NCI-H2227 treated with DMSO at 0.1 percent for 48 hours (cell line): ENCODE data around the gene TBC1D16.
A peak's percentile ranks its signal among the peaks of the same experiment; 100 is the strongest.
"Not testable (repeated sequence)": the region's sequence is repeated elsewhere in the genome, so short reads cannot be mapped to it uniquely, and the experiment has no call there.

Experiments
- DNase-seq: peaks from one replicate; lab custom pipeline; 2025; lab: John Stamatoyannopoulos, UW

The TBC1D16 gene

GRCh38 chr17:80005360-80006338 is 30.0 kb downstream of the TBC1D16 start:
- peak; percentile 6 for DNase-seq

DNA sequence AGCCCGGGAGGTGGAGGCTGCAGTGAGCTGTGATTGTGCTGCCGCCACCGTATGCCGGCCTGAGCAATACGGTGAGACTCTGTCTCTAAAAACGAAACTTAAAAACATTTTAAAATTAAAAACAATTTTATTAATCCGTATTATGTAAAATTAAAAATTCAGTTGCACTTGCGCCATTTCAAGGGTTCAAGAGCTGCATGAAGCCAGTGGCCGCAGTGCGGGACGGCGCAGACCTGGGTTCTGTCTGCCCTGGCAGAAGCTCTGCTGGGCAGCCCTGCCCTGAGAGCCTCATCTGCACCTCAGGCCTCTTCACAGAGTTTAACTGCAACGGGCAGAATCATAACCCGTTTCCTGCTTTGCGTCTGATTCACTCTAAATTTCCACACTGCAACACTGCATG is 31.7 kb downstream of the TBC1D16 start:
- no peak for DNase-seq

DNA sequence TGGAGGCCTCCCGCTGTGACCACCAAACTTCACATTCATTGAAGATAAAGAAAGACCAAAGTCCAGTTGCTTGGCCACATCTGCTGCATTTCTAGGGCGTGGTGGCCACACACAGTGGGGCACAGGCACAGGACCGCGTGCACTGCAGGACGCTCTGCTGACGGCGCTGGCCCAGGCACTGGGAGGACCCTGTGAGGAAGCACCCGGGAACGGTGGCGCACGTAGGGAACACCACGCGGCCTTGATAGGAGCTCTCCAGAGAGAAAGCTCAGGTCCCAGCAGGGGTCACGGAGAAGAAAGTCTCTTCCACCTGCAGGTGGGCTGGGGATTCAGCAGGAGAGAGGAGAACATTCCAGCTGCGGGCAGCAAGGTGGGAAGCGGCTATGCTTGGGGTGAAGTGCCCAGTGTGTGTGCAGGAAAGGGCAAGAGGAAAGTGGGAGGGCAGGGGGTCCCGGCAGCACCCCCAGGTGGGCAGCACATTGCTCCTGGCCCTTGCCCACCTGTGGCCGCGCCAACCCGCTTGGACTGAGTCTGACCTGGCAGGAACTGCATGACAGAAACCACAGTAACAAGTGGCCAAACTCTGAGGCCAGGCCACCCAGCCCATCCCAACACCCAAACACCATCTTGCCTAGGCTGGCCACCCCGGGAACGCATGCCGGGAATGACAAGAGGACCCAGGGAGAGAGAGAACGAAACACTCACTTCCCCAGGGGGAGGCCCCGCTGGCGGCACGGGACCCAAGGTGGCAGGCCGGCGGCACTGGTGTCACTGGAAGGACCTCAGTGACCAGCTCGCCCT is 32.8 kb downstream of the TBC1D16 start:
- no peak for DNase-seq

DNA sequence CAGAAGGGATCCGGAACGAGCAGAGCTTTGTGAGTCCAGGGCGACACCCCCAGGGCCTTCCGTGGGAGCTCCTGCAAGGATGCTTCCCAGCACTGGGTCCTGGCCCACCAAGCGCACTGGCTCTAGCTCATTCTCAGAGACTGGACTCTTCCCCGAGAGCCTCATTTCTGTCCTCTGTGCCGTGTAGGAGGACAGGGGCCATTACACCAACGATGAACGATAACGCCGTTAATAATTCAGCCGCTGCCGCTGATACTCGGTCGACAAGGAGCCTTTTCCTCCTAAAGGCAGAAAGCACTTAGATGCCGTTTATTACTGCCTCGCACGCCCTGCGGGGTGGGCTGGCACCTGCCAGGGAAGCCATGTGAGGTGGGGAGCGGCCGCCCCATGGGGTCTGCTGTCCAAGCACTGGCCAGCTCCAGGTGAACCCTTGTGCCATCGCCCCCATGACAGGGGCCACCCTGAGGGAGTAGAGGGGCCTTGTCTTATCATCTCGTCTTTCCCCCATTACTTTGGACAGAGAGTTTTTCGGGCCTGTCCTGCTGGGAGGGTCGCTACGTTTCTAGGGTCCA is 33.5 kb downstream of the TBC1D16 start:
- no peak for DNase-seq

GRCh38 chr17:80000981-80001775 is 34.5 kb downstream of the TBC1D16 start:
- DNase-seq: no peak

DNA sequence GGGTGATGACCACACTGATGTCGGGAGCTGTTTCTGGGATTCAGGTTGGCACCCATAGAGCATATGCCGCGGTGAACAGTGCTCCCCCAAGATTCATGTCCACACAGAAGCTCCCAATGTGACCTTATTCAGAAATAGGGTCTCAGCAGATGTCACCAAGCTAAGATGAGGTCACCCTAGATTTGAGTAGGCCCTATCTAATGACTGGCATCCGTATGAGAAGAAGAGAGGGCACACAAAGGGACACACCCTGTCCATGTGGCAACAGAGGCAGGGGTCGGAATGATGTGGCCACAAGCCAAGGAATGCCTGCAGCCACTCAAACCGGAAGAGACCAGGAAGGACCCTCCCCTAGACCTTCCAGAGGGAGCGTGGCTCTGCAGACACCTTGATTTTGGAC is 35.5 kb downstream of the TBC1D16 start:
- DNase-seq: no peak

DNA sequence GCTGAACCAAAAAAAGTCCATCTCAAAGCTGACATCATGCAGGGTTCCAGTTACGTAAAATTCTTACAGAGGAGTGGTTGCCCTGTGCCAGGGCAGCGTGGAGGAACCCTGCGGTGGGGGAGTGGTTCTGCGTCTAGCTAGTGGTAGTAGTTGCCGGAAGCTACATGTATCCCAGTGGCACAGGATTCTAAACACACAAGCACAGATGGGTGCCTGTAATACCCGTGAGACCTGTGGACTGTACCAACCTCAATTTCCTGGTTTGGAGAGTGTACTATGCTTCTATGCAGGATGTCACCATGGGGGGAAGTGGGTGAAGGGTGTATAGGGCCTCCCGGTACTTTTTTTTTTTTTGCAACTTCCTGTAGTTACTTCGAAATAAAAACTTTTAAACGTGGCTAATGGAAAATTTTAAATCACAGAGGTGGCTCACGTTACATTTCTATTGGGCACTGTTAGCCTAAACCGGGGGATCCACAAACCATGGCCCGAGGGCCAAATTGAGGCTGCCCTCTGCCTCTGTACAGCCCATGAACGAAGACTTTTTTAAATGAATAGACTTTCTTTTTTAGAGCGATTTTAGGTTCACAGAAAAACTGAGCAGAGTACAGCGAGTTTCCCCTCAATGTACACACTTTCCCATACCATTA is 38.5 kb downstream of the TBC1D16 start:
- no peak for DNase-seq

- DNase-seq: no peak
Measured at GRCh38 chr17:79996291-79996690, 39.4 kb downstream of the TBC1D16 start.

DNA sequence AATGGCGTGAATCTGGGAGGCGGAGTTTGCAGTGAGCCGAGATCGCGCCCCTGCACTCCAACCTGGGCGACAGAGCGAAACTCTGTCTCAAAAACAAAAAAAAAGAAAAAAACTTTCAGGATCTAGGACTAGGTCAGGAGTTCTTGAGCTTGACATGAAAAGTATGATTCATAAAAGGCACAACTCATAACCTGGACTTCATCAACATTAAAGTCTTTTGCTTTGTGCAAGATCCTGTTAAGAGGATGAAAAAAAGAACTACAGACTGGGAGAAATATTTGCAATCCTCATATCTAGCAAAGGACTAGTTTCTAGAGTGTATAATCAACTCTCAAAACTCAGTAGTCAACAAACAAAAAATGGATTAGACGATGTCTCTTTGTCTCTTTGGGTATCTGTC is 40.0 kb downstream of the TBC1D16 start:
- DNase-seq: no peak

- DNase-seq: no peak
Measured at GRCh38 chr17:79994602-79995001, 41.1 kb downstream of the TBC1D16 start.

DNA sequence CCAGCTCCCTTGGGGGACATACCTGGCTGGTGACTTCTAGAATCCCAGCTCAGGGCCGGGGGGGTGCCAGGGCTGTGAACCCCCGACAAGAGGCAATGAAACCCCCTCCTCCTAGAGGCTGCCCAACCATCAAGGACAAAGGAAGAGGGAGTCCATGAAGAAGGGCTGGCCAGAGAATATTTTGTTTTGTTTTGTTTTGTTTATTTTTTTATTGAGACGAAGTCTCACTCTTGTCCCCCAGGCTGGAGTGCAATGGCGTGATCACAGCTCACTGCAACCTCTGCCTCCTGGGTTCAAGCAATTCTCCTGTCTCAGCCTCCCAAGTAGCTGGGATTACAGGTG is 41.5 kb downstream of the TBC1D16 start:
- not testable (repeated sequence) for DNase-seq

DNA sequence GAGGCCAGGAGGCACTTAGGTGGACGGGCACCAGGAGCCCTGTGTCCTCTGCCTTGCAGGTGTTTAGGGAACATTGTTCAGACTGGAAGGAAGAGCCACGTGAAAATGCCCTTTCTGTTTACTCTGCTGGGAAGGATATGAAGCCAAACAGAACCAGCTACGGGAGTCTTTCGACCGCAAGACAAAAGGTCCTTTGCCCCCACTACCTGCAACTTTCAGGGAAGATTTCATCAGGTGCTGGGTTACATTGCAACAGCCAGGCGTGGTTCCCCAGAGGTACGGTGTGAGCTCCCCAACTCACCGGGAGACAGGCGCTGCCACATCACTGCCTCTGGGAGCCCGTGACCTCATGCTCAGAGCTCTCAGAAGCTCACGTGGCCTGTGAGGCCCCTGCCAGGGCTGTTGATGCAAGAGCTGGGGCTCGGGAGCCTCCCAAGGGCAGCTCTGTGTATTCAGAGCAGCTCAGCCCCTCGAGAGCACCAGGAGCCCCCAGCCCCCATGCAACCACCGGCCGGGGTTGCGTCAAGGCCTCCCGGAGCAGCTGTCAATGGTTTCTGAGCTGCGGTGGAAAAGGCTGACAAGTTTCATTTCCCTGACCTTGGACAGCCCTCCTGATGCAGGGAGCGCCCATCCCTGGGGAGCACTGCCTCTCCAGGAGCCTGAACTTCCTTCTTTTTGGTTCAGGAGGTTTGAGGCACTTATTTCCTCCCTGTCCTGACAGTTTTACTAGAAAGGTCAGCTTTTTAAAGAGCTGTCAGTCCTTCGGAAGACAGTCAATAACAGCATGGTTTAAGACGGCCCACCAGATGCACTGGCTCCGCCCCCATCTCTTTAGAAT is 42.1 kb downstream of the TBC1D16 start:
- peak; percentile 25 for DNase-seq

GRCh38 chr17:79992649-79993389 is 42.9 kb downstream of the TBC1D16 start:
- DNase-seq: no peak

DNA sequence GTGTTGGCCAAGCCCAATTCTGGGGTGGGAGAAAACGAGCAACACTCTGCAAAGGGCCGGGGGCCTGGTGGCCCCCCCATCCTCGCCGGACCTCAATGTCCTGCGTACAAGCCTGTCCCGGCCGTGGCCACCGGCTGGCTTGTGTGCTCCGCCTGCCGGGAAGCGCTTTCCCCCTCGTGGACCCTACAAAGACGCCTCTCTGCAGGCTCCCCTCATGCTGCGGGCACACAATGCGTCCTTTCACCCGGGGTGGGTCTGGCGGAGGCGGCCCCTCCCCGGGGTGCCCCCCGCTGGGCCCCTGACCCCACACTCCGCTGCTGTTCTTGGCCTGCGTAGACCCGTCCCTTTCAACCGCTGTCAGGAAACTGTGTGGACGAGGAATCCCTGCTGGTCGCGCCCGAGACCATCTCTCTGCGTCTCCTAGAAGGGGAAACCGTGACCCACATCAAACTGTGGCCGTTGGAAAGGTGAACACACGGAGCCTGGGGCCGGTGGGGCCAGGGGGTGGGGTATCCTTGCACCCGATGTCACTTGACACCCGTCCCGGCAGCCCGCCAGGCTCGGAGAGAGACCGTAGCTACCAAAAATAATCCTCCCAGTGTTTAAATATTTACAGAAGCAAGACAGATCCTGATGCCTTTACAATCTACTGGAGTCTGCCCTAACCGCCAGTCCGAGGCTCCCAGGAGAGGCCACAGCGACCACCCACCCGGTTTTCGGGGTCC is 43.6 kb downstream of the TBC1D16 start:
- DNase-seq: no peak

GRCh38 chr17:79991140-79991923 is 44.3 kb downstream of the TBC1D16 start:
- DNase-seq: peak; percentile 72

GRCh38 chr17:79990704-79991103 is 45.0 kb downstream of the TBC1D16 start:
- no peak for DNase-seq

- no peak for DNase-seq
Measured at GRCh38 chr17:79990051-79990592, 45.5 kb downstream of the TBC1D16 start.
